ENCODE results near the gene TYRO3. TPM values are rescaled to one million over a fixed set of nuclear protein-coding genes. Genes with fewer than 3 reads are reported as not detected.

Gene TYRO3
- total RNA-seq, 1 donor from 2014 or later, result 13.3 TPM

DNA sequence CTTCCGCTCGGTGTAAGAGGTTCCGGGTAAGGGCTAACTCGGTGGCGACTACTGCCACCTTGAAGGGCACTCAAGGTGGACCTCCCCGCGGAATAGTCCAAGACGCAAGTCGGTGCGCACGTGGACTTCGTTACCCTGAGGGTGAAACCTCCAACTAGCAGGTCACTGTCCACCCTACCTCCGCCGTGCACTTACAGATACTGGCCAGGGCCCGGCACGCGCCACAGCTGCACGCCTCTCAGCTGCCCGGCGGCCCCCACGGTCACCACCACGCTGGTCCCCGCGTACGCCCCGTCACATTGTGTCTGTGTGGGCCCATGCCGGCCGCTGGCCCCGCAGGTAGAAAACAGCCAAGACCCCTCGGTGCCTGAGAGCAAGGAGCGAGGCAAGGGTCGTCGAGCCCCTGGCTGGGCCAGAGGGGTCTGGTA, 46.5 kb upstream of the TYRO3 start:
- TF ChIP-seq POLR2AphosphoS5 (IDR thresholded peaks at IDR 0.05; ENCODE audit: insufficient read depth in 1 of 2, low read depth in 1 of 2) (no peak), POLR2A (IDR thresholded peaks at IDR 0.05) (no peak)
- TF ChIP-seq, protein P1, sequence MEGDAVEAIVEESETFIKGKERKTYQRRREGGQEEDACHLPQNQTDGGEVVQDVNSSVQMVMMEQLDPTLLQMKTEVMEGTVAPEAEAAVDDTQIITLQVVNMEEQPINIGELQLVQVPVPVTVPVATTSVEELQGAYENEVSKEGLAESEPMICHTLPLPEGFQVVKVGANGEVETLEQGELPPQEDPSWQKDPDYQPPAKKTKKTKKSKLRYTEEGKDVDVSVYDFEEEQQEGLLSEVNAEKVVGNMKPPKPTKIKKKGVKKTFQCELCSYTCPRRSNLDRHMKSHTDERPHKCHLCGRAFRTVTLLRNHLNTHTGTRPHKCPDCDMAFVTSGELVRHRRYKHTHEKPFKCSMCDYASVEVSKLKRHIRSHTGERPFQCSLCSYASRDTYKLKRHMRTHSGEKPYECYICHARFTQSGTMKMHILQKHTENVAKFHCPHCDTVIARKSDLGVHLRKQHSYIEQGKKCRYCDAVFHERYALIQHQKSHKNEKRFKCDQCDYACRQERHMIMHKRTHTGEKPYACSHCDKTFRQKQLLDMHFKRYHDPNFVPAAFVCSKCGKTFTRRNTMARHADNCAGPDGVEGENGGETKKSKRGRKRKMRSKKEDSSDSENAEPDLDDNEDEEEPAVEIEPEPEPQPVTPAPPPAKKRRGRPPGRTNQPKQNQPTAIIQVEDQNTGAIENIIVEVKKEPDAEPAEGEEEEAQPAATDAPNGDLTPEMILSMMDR (IDR thresholded peaks at IDR 0.05), result no peak
- H3K27ac ChIP-seq, result no peak overlapping the region
- H3K4me1 ChIP-seq, result peaks cover 32% of the 10 kb centered on the region
- no peaks in the 10 kb centered on the region for H3K9me3 ChIP-seq
- H3K4me3 ChIP-seq, result peak overlapping the region; percentile 35 to 40
- DNase-seq (ENCODE audit: extremely low spot score in 2 of 2), result no peak
- peaks cover 0 to 2% of the 10 kb centered on the region in 2 donors for H3K36me3 ChIP-seq
- peaks cover 5% of the 10 kb centered on the region for H3K27me3 ChIP-seq
- intact Hi-C loops (cut with DNase I), result no loop called here

DNA sequence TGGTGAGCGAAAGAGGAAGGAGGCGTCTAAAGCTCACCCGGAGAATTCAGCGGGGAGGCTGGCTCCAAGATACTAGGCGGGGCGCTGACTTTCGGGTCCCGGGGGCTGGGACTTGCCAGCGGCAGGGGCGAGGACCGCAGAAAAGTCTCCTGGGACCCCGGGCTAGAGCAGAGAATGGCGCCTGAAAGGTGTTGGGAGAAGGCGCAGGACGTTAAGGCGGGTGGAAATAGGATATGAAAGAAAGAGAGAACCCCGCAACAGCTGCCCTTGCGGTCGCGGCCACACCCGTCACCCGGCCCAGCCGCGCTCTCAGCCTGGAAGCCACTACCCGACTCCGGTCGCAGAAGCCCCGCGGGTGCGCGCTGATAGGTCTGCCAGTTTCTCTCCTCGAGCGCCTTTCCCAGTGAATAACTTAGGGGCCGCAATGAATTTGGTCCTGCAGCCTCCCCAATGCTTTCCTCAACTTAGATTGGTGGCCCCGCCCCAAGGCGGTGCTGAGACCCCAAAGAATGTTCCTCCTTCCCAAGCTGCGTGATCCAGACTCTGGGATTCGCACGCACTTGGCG, 46.0 kb upstream of the TYRO3 start:
- intact Hi-C loops (cut with DNase I), result no loop called here
- DNase-seq (ENCODE audit: extremely low spot score in 2 of 2), result no peak

DNA sequence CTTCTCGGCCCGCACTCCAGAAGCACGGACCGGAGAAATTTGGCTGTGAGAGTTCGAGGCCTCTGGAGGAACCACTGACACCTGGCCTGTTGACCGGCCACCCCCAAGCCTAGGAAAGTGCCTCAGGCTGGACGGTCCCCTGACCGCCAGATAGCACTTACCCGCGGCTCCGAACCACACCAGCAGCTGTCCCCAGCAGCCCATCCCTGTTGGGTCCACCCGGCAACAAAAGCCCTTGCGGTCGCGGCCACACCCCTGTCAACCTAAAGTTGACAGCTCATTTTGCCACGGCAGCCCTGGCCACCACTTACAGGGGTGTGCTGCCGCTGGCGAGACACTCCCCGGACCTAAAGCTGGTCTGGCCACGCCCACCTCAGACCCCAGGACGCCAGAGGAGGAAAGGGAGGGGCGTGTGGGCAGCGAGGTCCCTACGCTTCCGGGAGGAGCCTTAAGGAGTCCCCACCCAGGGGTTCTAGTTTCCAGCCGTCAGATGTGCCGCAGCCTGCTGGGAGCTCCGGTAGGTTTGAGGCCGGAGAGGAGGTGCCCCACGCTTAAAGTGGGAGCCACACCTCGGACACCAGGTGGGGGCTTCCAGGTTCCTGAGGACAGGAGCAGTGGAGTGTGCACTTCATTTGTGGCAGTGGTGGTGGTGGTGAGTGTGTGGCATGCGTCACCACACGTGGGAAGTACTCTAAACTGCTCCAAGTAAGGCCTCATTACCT, 45.3 kb upstream of the TYRO3 start, which contains the start of gene LTK:
LTK (minus strand) TSS at position 322 of the 722 bp plus-strand sequence; CDS start at position 204, 118 bp downstream.
- no peak within 1 kb of the TSS for H3K27ac ChIP-seq
- intact Hi-C loops (cut with DNase I), result no loop called here
- TF ChIP-seq POLR2AphosphoS5 (IDR thresholded peaks at IDR 0.05; ENCODE audit: insufficient read depth in 1 of 2, low read depth in 1 of 2) (no peak), POLR2A (IDR thresholded peaks at IDR 0.05) (no peak)
- TF ChIP-seq, protein P1 (IDR thresholded peaks at IDR 0.05), result no peak
- H3K4me1 ChIP-seq, result peaks cover 32% of the 10 kb centered on the region
- H3K9me3 ChIP-seq, result no peaks in the 10 kb centered on the region
- no peak for DNase-seq (ENCODE audit: extremely low spot score in 2 of 2)
- peaks cover 5% of the 10 kb centered on the region for H3K27me3 ChIP-seq
- H3K4me3 ChIP-seq, result peak within 1 kb of the TSS; percentile 35 to 40
- H3K36me3 ChIP-seq, result peaks cover 0 to 5% of the 10 kb centered on the region in 2 donors

More for the DNA sequence above, 46.0 kb upstream of the TYRO3 start:
- TF ChIP-seq POLR2AphosphoS5 (IDR thresholded peaks at IDR 0.05; ENCODE audit: insufficient read depth in 1 of 2, low read depth in 1 of 2) (no peak), POLR2A (IDR thresholded peaks at IDR 0.05) (no peak)
- TF ChIP-seq, protein P1 (IDR thresholded peaks at IDR 0.05), result no peak
- H3K4me1 ChIP-seq, result peaks cover 32% of the 10 kb centered on the region
- H3K36me3 ChIP-seq, result peaks cover 0 to 5% of the 10 kb centered on the region in 2 donors
- no peak overlapping the region for H3K27ac ChIP-seq
- no peaks in the 10 kb centered on the region for H3K9me3 ChIP-seq
- peaks cover 5% of the 10 kb centered on the region for H3K27me3 ChIP-seq
- H3K4me3 ChIP-seq, result peak overlapping the region; percentile 35 to 40

DNA sequence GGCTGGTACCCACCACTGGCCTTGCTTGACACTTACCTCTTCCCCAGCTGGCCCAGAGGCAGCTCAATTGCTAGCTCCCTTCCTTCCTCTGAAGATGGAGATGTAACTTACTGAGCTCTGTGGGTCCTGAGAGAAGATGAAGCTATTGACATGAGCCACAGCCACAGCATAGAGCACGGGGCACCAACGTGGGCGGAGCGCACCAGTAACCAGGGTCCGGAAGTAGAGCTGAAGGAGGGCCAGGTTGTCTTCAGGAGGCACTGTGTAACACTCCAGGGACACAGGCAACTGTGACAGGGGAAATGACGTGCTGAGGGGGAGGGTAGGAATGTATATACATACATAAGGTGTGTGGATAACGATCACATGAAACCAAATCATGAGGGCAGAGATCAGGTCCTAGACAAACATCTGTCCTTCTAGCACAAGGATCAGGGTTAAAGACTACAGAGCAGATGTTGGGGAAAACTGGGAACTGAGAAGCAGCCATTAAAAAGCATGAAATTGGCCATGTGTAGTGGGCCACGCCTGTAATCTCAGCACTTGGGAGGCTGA, 41.0 kb upstream of the TYRO3 start:
- H3K27ac ChIP-seq, result no peak overlapping the region
- no peaks in the 10 kb centered on the region for H3K27me3 ChIP-seq
- DNase-seq (ENCODE audit: extremely low spot score in 2 of 2), result no peak
- TF ChIP-seq POLR2A (IDR thresholded peaks at IDR 0.05), result no peak
- no peak for TF ChIP-seq POLR2AphosphoS5 (IDR thresholded peaks at IDR 0.05; ENCODE audit: insufficient read depth in 1 of 2, low read depth in 1 of 2)
- TF ChIP-seq, protein P1 (IDR thresholded peaks at IDR 0.05), result no peak
- peaks cover 0 to 5% of the 10 kb centered on the region in 2 donors for H3K36me3 ChIP-seq
- H3K4me1 ChIP-seq, result peaks cover 14% of the 10 kb centered on the region
- H3K4me3 ChIP-seq, result no peak overlapping the region
- intact Hi-C loops (cut with DNase I), result no loop called here
- no peaks in the 10 kb centered on the region for H3K9me3 ChIP-seq

Data from vagina (tissue), 2 donors.